ENCODE results near the gene S1PR4. TPM values are rescaled to one million over a fixed set of nuclear protein-coding genes. Genes with fewer than 3 reads are reported as not detected.

Gene S1PR4
- total and polyA plus RNA-seq, 2 of the 13 experiments (the other 11 are each of a cell fraction or from before 2014, with no cell fraction given) = 0.07 to 0.09 TPM

DNA sequence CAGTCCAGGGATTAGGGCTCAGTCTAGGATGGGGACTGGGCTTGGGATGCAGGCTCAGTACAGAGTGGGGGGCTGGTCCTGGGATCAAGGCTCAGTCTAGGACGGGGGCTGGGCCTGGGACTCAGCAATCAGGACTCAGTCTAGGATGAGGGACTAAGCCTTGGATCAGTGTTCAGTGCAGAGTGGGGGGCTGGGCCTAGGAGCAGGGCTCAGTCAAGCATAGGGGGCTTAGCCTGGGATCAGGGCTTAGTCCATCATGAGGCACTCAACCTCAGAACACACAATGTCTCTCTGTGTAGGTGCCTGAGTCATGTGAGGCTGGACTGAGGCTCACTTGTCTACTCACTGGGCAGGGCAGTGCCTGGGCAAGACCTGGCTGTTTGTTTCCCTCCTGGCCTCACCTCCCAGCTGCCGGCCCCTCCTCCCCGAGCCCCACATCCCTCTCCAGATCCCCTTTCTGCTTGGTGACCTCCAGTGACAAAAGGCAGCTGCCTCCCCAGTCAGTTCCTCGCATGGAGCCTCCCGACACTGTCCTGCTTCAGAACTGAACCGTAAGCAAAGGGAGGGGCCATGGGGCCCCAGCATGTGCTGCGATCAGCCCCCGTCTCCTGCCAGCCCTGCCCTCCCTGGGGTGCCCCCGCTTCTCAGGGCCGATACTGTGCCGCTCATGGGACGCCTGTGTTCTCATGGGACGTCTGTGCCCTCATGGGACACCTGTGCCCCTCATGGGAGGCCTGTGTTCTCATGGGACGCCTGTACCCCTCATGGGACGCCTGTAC, 6.5 kb upstream of the S1PR4 start:
- ATAC-seq = peak; percentile 83
- peak; percentile 71 for DNase-seq (ENCODE audit: low spot score)
- Histone ChIP-seq H3K4me3 (replicated peaks in 1 of 3; ENCODE audit: insufficient read depth in 1 of 3, low read depth in 2 of 3, low read length in 3 of 3) (peak overlapping the region in 2 of 3 experiments; percentile 14 to 33; a peak in 2 of 6 replicates), H3K9ac (ENCODE audit: insufficient read depth, low read depth, low read length) (no peak overlapping the region), H2AFZ (ENCODE audit: low read length) (no peak overlapping the region), H3K27ac (ENCODE audit: extremely low read length, insufficient read depth, low read length) (no peak overlapping the region), H3K36me3 (replicated peaks in 1 of 2; ENCODE audit: control insufficient read depth in 1 of 2, insufficient read depth in 2 of 2, low read length in 2 of 2) (no peaks in the 10 kb centered on the region), H3K79me2 (ENCODE audit: insufficient read depth, low read length) (no peaks in the 10 kb centered on the region), H3K4me2 (ENCODE audit: low read depth, low read length) (peak overlapping the region; percentile 57), H3K27me3 (ENCODE audit: control insufficient read depth in 1 of 2, insufficient read depth in 2 of 2, low read length in 2 of 2) (no peaks in the 10 kb centered on the region; a peak in 2 of 5 replicates), H4K20me1 (ENCODE audit: insufficient read depth, low read length) (no peaks in the 10 kb centered on the region), H3K4me1 (ENCODE audit: insufficient read depth, low read length) (peaks cover 47% of the 10 kb centered on the region), H3K9me3 (ENCODE audit: low read length) (no peaks in the 10 kb centered on the region)
- no TSS peak for BruUV-seq (replicated peaks)
- WGBS (ENCODE audit: low lambda C conversion rate) = 58% methylated on average over 2 of the region's 15 CpGs
- FAIRE-seq = no peak
- POLR2A ChIA-PET = interaction anchor here (0.7 kb wide), 1 partner anchor 12 kb away, joined by 3 read pairs; no protein-coding TSS in a partner anchor
- in situ Hi-C loops (cut with HindIII; ENCODE audit: extremely low pct_ligation_motif_present, low pct_unique_long_range_greater_than_20kb) = no loop called here
- intact Hi-C loops (cut with micrococcal nuclease; ENCODE audit: unreplicated experiment) = no loop called here
- CTCF ChIA-PET (ENCODE audit: low intra/inter-chr PET ratio, low total read pairs) = no interaction called here
- TF ChIP-seq ZNF709 (CRISPR knock-in tag; IDR thresholded peaks at IDR 0.05) = no peak
- TF ChIP-seq, protein P1, sequence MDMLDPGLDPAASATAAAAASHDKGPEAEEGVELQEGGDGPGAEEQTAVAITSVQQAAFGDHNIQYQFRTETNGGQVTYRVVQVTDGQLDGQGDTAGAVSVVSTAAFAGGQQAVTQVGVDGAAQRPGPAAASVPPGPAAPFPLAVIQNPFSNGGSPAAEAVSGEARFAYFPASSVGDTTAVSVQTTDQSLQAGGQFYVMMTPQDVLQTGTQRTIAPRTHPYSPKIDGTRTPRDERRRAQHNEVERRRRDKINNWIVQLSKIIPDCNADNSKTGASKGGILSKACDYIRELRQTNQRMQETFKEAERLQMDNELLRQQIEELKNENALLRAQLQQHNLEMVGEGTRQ (IDR thresholded peaks at IDR 0.05; ENCODE audit: low read depth, low read length) = peak; percentile 59
- TF ChIP-seq, protein P1 (CRISPR knock-in tag; IDR thresholded peaks at IDR 0.05; ENCODE audit: borderline replicate concordance) = no peak
- TF ChIP-seq CC2D1A (CRISPR knock-in tag; IDR thresholded peaks at IDR 0.05) = no peak
- no peak for TF ChIP-seq HDAC6 (IDR thresholded peaks at IDR 0.05; ENCODE audit: low read depth, low read length)
- TF ChIP-seq, protein P2, sequence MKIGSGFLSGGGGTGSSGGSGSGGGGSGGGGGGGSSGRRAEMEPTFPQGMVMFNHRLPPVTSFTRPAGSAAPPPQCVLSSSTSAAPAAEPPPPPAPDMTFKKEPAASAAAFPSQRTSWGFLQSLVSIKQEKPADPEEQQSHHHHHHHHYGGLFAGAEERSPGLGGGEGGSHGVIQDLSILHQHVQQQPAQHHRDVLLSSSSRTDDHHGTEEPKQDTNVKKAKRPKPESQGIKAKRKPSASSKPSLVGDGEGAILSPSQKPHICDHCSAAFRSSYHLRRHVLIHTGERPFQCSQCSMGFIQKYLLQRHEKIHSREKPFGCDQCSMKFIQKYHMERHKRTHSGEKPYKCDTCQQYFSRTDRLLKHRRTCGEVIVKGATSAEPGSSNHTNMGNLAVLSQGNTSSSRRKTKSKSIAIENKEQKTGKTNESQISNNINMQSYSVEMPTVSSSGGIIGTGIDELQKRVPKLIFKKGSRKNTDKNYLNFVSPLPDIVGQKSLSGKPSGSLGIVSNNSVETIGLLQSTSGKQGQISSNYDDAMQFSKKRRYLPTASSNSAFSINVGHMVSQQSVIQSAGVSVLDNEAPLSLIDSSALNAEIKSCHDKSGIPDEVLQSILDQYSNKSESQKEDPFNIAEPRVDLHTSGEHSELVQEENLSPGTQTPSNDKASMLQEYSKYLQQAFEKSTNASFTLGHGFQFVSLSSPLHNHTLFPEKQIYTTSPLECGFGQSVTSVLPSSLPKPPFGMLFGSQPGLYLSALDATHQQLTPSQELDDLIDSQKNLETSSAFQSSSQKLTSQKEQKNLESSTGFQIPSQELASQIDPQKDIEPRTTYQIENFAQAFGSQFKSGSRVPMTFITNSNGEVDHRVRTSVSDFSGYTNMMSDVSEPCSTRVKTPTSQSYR (CRISPR knock-in tag; IDR thresholded peaks at IDR 0.05; ENCODE audit: borderline replicate concordance) = peak; percentile 44; the same call in 1 of the 2 replicates
- TF ChIP-seq ZSCAN21 (CRISPR knock-in tag; IDR thresholded peaks at IDR 0.05; ENCODE audit: borderline replicate concordance) = peak; percentile 100
- TF ChIP-seq ZFAT (CRISPR knock-in tag; conservative IDR thresholded peaks at IDR 0.05) = no peak
- TF ChIP-seq, protein P3, sequence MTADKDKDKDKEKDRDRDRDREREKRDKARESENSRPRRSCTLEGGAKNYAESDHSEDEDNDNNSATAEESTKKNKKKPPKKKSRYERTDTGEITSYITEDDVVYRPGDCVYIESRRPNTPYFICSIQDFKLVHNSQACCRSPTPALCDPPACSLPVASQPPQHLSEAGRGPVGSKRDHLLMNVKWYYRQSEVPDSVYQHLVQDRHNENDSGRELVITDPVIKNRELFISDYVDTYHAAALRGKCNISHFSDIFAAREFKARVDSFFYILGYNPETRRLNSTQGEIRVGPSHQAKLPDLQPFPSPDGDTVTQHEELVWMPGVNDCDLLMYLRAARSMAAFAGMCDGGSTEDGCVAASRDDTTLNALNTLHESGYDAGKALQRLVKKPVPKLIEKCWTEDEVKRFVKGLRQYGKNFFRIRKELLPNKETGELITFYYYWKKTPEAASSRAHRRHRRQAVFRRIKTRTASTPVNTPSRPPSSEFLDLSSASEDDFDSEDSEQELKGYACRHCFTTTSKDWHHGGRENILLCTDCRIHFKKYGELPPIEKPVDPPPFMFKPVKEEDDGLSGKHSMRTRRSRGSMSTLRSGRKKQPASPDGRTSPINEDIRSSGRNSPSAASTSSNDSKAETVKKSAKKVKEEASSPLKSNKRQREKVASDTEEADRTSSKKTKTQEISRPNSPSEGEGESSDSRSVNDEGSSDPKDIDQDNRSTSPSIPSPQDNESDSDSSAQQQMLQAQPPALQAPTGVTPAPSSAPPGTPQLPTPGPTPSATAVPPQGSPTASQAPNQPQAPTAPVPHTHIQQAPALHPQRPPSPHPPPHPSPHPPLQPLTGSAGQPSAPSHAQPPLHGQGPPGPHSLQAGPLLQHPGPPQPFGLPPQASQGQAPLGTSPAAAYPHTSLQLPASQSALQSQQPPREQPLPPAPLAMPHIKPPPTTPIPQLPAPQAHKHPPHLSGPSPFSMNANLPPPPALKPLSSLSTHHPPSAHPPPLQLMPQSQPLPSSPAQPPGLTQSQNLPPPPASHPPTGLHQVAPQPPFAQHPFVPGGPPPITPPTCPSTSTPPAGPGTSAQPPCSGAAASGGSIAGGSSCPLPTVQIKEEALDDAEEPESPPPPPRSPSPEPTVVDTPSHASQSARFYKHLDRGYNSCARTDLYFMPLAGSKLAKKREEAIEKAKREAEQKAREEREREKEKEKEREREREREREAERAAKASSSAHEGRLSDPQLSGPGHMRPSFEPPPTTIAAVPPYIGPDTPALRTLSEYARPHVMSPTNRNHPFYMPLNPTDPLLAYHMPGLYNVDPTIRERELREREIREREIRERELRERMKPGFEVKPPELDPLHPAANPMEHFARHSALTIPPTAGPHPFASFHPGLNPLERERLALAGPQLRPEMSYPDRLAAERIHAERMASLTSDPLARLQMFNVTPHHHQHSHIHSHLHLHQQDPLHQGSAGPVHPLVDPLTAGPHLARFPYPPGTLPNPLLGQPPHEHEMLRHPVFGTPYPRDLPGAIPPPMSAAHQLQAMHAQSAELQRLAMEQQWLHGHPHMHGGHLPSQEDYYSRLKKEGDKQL (CRISPR knock-in tag; IDR thresholded peaks at IDR 0.05; ENCODE audit: low read depth) = no peak
- peak; percentile 100 for TF ChIP-seq ZSCAN9 (CRISPR knock-in tag; IDR thresholded peaks at IDR 0.05; ENCODE audit: borderline replicate concordance)
- TF ChIP-seq ZNF816 (CRISPR knock-in tag; IDR thresholded peaks at IDR 0.05; ENCODE audit: borderline replicate concordance) = no peak
- TF ChIP-seq SSRP1 (CRISPR knock-in tag; IDR thresholded peaks at IDR 0.05) = no peak
- no peak for TF ChIP-seq STAG1 (CRISPR knock-in tag; IDR thresholded peaks at IDR 0.05)
- TF ChIP-seq ESRRA (CRISPR knock-in tag; IDR thresholded peaks at IDR 0.05; ENCODE audit: low read depth) = no peak

All from HepG2 (cell line).